Activated T-helper 17 cell treated with anti-CD3 and anti-CD28 coated beads, Interleukin-2, amount 50 U/mL, for 72 hours (primary cell): ENCODE results near the gene MAPK9. TPM values are rescaled to one million over a fixed set of nuclear protein-coding genes. Genes with fewer than 3 reads are reported as not detected.

Source experiments
- ATAC-seq: fragments of 150-1000 bp; cut with Tn5 transposase; replicated peaks from 2 replicates; pipeline ENCODE4 v1.10.0; 2021; ENCODE audit warnings: mild to moderate bottlenecking, moderate library complexity
- H3K27ac Mint-ChIP-seq: one replicate; pipeline ENCODE4 v1.8.0; 2022; ENCODE audit warnings: mixed read lengths
- H3K27me3 Mint-ChIP-seq: one replicate; pipeline ENCODE4 v1.8.0; 2022; ENCODE audit warnings: mixed read lengths
- H3K36me3 Mint-ChIP-seq: one replicate; pipeline ENCODE4 v1.8.0; 2022; ENCODE audit warnings: low read depth, mild to moderate bottlenecking, mixed read lengths
- H3K4me1 Mint-ChIP-seq: one replicate; pipeline ENCODE4 v1.8.0; 2022; ENCODE audit warnings: mixed read lengths
- H3K4me3 Mint-ChIP-seq: one replicate; pipeline ENCODE4 v1.8.0; 2022; ENCODE audit warnings: mild to moderate bottlenecking, mixed read lengths
- H3K9me3 Mint-ChIP-seq: one replicate; pipeline ENCODE4 v1.8.0; 2022; ENCODE audit warnings: mixed read lengths
- total RNA-seq, 2 donors: library from RNA; stranded (reverse); gene quantifications; one replicate each; pipeline ENCODE4 v1.2.3, GENCODE V29; 2022

MAPK9 gene
- total RNA-seq, 2 donors from 2014 or later = 24.6 to 41.3 TPM

GRCh38 chr5:180291234-180291940, 496 bp downstream of the MAPK9 start:
- Mint-ChIP-seq H3K4me3 (peak overlapping the region; percentile 85), H3K4me1 (peaks cover 29% of the 10 kb centered on the region)
- peak; percentile 50 for ATAC-seq

GRCh38 chr5:180290568-180291233, 1.2 kb downstream of the MAPK9 start:
- Mint-ChIP-seq H3K27me3 (no peaks in the 10 kb centered on the region), H3K27ac (peak overlapping the region; percentile 79), H3K4me3 (peak overlapping the region; percentile 85), H3K36me3 (peaks cover 18% of the 10 kb centered on the region), H3K4me1 (peaks cover 29% of the 10 kb centered on the region), H3K9me3 (no peaks in the 10 kb centered on the region)
- no peak for ATAC-seq

More at GRCh38 chr5:180291234-180291940, 496 bp downstream of the MAPK9 start:
- Mint-ChIP-seq H3K27ac (peak overlapping the region; percentile 79), H3K27me3 (no peaks in the 10 kb centered on the region), H3K36me3 (peaks cover 15% of the 10 kb centered on the region), H3K9me3 (no peaks in the 10 kb centered on the region)

GRCh38 chr5:180289966-180290365, 1.9 kb downstream of the MAPK9 start:
- Mint-ChIP-seq H3K9me3 (no peaks in the 10 kb centered on the region), H3K4me1 (peaks cover 29% of the 10 kb centered on the region), H3K27ac (no peak overlapping the region), H3K27me3 (no peaks in the 10 kb centered on the region), H3K36me3 (peaks cover 22% of the 10 kb centered on the region), H3K4me3 (no peak overlapping the region)
- no peak for ATAC-seq

GRCh38 chr5:180289433-180289832, 2.5 kb downstream of the MAPK9 start:
- Mint-ChIP-seq H3K4me1 (peaks cover 29% of the 10 kb centered on the region), H3K27ac (no peak overlapping the region), H3K36me3 (peaks cover 27% of the 10 kb centered on the region), H3K27me3 (no peaks in the 10 kb centered on the region), H3K9me3 (no peaks in the 10 kb centered on the region), H3K4me3 (no peak overlapping the region)
- no peak for ATAC-seq

GRCh38 chr5:180287868-180288267, 4.0 kb downstream of the MAPK9 start:
- Mint-ChIP-seq H3K27ac (no peak overlapping the region), H3K9me3 (no peaks in the 10 kb centered on the region), H3K4me1 (peaks cover 21% of the 10 kb centered on the region), H3K27me3 (no peaks in the 10 kb centered on the region), H3K4me3 (no peak overlapping the region), H3K36me3 (peaks cover 41% of the 10 kb centered on the region)
- ATAC-seq = no peak

GRCh38 chr5:180287404-180287803, 4.5 kb downstream of the MAPK9 start:
- H3K27me3 Mint-ChIP-seq = no peaks in the 10 kb centered on the region
- H3K4me1 Mint-ChIP-seq = peaks cover 21% of the 10 kb centered on the region
- peaks cover 46% of the 10 kb centered on the region for H3K36me3 Mint-ChIP-seq
- H3K4me3 Mint-ChIP-seq = no peak overlapping the region
- no peak for ATAC-seq
- no peak overlapping the region for H3K27ac Mint-ChIP-seq
- H3K9me3 Mint-ChIP-seq = no peaks in the 10 kb centered on the region

- no peak overlapping the region for H3K4me3 Mint-ChIP-seq
- H3K27me3 Mint-ChIP-seq = no peaks in the 10 kb centered on the region
- no peak for ATAC-seq
- peaks cover 75% of the 10 kb centered on the region for H3K36me3 Mint-ChIP-seq
- no peak overlapping the region for H3K27ac Mint-ChIP-seq
- peaks cover 10% of the 10 kb centered on the region for H3K4me1 Mint-ChIP-seq
- H3K9me3 Mint-ChIP-seq = no peaks in the 10 kb centered on the region
These were observed 7.7 kb downstream of the MAPK9 start for GRCh38 chr5:180284149-180284548.

- ATAC-seq = no peak
- no peak overlapping the region for H3K27ac Mint-ChIP-seq
- peaks cover 85% of the 10 kb centered on the region for H3K36me3 Mint-ChIP-seq
- H3K9me3 Mint-ChIP-seq = no peaks in the 10 kb centered on the region
- H3K4me3 Mint-ChIP-seq = no peak overlapping the region
- H3K4me1 Mint-ChIP-seq = peaks cover 8% of the 10 kb centered on the region
- no peaks in the 10 kb centered on the region for H3K27me3 Mint-ChIP-seq
These were observed 8.8 kb downstream of the MAPK9 start for GRCh38 chr5:180283026-180283615.

GRCh38 chr5:180282281-180282680, 9.6 kb downstream of the MAPK9 start:
- ATAC-seq = no peak

GRCh38 chr5:180281706-180282105, 10.2 kb downstream of the MAPK9 start:
- Mint-ChIP-seq H3K27me3 (no peaks in the 10 kb centered on the region), H3K4me1 (no peaks in the 10 kb centered on the region), H3K9me3 (peaks cover 7% of the 10 kb centered on the region), H3K27ac (no peak overlapping the region), H3K4me3 (no peak overlapping the region), H3K36me3 (peaks cover 88% of the 10 kb centered on the region)
- ATAC-seq = no peak

More at GRCh38 chr5:180282281-180282680, 9.6 kb downstream of the MAPK9 start:
- H3K4me1 Mint-ChIP-seq = no peaks in the 10 kb centered on the region
- H3K27ac Mint-ChIP-seq = no peak overlapping the region
- peaks cover 2% of the 10 kb centered on the region for H3K9me3 Mint-ChIP-seq
- H3K4me3 Mint-ChIP-seq = no peak overlapping the region
- no peaks in the 10 kb centered on the region for H3K27me3 Mint-ChIP-seq
- H3K36me3 Mint-ChIP-seq = peaks cover 88% of the 10 kb centered on the region

- no peak overlapping the region for H3K4me3 Mint-ChIP-seq
- H3K4me1 Mint-ChIP-seq = no peaks in the 10 kb centered on the region
- no peaks in the 10 kb centered on the region for H3K27me3 Mint-ChIP-seq
- no peak for ATAC-seq
- H3K27ac Mint-ChIP-seq = no peak overlapping the region
- H3K9me3 Mint-ChIP-seq = peaks cover 29% of the 10 kb centered on the region
- H3K36me3 Mint-ChIP-seq = peaks cover 83% of the 10 kb centered on the region
These were observed 17.2 kb downstream of the MAPK9 start for GRCh38 chr5:180274695-180275094.

- Mint-ChIP-seq H3K36me3 (peaks cover 87% of the 10 kb centered on the region), H3K27me3 (no peaks in the 10 kb centered on the region), H3K4me1 (no peaks in the 10 kb centered on the region), H3K27ac (no peak overlapping the region), H3K9me3 (peaks cover 23% of the 10 kb centered on the region), H3K4me3 (no peak overlapping the region)
- no peak for ATAC-seq
These were observed 20.7 kb downstream of the MAPK9 start for GRCh38 chr5:180271221-180271620.

GRCh38 chr5:180259260-180259611, 32.6 kb downstream of the MAPK9 start:
- H3K4me1 Mint-ChIP-seq = no peaks in the 10 kb centered on the region
- ATAC-seq = no peak
- no peak overlapping the region for H3K27ac Mint-ChIP-seq
- peaks cover 23% of the 10 kb centered on the region for H3K9me3 Mint-ChIP-seq
- H3K36me3 Mint-ChIP-seq = peaks cover 100% of the 10 kb centered on the region
- no peak overlapping the region for H3K4me3 Mint-ChIP-seq
- no peaks in the 10 kb centered on the region for H3K27me3 Mint-ChIP-seq

GRCh38 chr5:180253036-180253824, 38.7 kb downstream of the MAPK9 start:
- H3K9me3 Mint-ChIP-seq = peaks cover 26% of the 10 kb centered on the region
- no peaks in the 10 kb centered on the region for H3K27me3 Mint-ChIP-seq
- no peak overlapping the region for H3K27ac Mint-ChIP-seq
- no peaks in the 10 kb centered on the region for H3K4me1 Mint-ChIP-seq
- H3K4me3 Mint-ChIP-seq = no peak overlapping the region
- H3K36me3 Mint-ChIP-seq = peaks cover 98% of the 10 kb centered on the region
- no peak for ATAC-seq
